Fibroblast of the aortic adventitia (primary cell): Measurements from ENCODE around the gene SERPINB8. TPM values are rescaled to one million over a fixed set of nuclear protein-coding genes. Genes with fewer than 3 reads are reported as not detected.

Source experiments
- DNase-seq: peaks from one replicate; pipeline ENCODE4 v3.0.0-alpha.2; 2010; ENCODE audit warnings: low read depth
- H3K4me3 ChIP-seq: 2 replicates; pipeline ENCODE4 v1.5.1; 2011; ENCODE audit warnings: low read depth, mild to moderate bottlenecking, control low read depth, low read length, moderate library complexity
- total RNA-seq: library from RNA; depleted of rRNA; stranded (reverse); fragments of >200 nt; gene quantifications from 2 replicates; pipeline ENCODE4 v1.2.3, GENCODE V29; 2012; ENCODE audit warnings: low replicate concordance
- TF ChIP-seq, protein P1 (sequence below): IDR thresholded peaks from 2 replicates; pipeline ENCODE4 v1.5.1; 2011; ENCODE audit warnings: mild to moderate bottlenecking, low read length, control low read depth, inconsistent platforms; ENCODE audit not compliant: insufficient read depth

Gene SERPINB8
- total RNA-seq, 1 donor, result 18.9 TPM

- TF ChIP-seq, protein P1, sequence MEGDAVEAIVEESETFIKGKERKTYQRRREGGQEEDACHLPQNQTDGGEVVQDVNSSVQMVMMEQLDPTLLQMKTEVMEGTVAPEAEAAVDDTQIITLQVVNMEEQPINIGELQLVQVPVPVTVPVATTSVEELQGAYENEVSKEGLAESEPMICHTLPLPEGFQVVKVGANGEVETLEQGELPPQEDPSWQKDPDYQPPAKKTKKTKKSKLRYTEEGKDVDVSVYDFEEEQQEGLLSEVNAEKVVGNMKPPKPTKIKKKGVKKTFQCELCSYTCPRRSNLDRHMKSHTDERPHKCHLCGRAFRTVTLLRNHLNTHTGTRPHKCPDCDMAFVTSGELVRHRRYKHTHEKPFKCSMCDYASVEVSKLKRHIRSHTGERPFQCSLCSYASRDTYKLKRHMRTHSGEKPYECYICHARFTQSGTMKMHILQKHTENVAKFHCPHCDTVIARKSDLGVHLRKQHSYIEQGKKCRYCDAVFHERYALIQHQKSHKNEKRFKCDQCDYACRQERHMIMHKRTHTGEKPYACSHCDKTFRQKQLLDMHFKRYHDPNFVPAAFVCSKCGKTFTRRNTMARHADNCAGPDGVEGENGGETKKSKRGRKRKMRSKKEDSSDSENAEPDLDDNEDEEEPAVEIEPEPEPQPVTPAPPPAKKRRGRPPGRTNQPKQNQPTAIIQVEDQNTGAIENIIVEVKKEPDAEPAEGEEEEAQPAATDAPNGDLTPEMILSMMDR, result no peak
- no peak overlapping the region for H3K4me3 ChIP-seq
- no peak for DNase-seq
Observed at GRCh38 chr18:63987743-63988142, 17.9 kb downstream of the SERPINB8 start.

GRCh38 chr18:63992751-63993150 lies 22.9 kb downstream of the SERPINB8 start:
- no peak for DNase-seq
- no peak overlapping the region for H3K4me3 ChIP-seq
- TF ChIP-seq, protein P1, result no peak

DNA sequence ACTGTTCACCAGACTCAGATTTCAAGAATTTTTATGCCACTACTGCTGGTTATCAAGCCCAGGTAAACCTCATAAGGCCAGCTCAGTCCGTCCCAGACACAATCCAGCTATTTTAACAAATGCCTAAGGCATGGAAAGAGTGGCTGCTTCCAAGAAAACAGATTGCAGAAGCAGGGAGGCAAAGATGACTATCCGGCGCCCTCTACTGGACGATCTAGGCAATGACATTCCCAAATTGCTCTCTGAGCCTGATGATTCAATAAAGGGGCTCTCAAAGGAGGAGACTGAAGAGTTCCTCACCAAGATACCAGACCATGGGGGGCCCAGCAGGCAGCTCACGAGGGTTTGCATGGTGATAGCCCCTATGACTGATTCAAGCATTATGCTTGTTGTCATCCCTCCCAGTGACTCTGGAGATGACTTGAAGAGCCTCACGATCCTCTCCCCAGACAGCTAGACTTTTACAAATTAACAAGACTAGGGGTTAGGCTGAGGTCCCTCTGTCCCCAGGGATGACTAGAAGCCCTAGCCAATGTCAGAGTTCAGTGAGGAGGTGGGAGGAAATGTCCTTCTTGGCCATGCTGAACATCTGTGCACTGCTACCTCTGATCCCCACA lies 25.0 kb downstream of the SERPINB8 start:
- TF ChIP-seq, protein P1, result peak; percentile 93
- DNase-seq, result peak; percentile 77
- H3K4me3 ChIP-seq, result no peak overlapping the region

GRCh38 chr18:63997041-63997440 lies 27.2 kb downstream of the SERPINB8 start:
- H3K4me3 ChIP-seq, result no peak overlapping the region
- no peak for DNase-seq
- TF ChIP-seq, protein P1, result no peak

DNA sequence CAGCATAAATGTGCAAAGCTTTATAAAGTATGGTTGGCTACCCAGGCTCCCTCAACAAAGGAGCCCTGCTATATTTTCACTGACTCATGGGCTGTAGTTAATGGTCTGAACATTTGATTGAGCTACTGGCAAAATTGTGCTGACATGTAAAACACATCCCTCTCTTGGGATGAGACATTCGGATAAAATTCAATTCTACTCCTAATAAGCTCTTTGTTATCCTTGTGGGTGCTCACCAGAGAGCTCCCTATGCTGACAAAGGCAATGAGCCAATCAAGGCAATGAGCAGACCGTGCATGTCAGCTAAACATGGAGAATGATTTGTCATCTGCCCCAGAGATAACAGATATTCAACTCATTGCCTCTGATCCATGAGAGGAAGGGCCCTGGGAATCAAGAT lies 27.7 kb downstream of the SERPINB8 start:
- H3K4me3 ChIP-seq, result no peak overlapping the region
- no peak for DNase-seq

DNA sequence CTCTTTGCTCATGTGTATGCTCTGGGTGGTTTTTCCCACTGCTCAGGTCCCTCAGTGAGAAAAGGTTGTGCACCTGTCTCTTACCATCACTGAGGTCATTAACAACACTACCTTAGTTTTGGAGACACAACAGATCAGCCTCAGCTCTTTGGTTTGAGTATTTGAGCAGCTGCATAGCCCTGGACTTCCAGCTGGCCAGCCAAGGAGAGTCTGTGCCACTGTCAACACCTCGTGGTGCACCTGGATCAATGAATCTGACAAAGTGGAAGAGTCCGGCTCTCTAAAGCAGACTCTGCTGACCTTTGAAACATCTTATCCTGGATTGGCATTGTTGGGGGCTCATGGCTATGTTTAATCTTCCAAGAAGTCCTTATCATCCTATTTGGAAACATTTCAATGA lies 30.0 kb downstream of the SERPINB8 start:
- no peak for DNase-seq
- no peak overlapping the region for H3K4me3 ChIP-seq
- TF ChIP-seq, protein P1, result no peak

More for the DNA sequence above, 27.7 kb downstream of the SERPINB8 start:
- TF ChIP-seq, protein P1, result no peak

GRCh38 chr18:64002581-64002980 lies 32.7 kb downstream of the SERPINB8 start:
- TF ChIP-seq, protein P1, result no peak
- no peak for DNase-seq
- H3K4me3 ChIP-seq, result no peak overlapping the region
